HEK293 (cell line): ENCODE data around the gene NECAB2.

Source experiments
- KLF16 ChIP-seq: fragments of 450-650 bp; formaldehyde crosslinking; IDR thresholded peaks from 2 replicates; pipeline ENCODE4 v1.5.1; 2017; ENCODE audit warnings: missing biosample characterization, missing genetic modification characterization
- TCF7L2 ChIP-seq: IDR thresholded peaks from 2 replicates; pipeline ENCODE4 v1.6.1; 2011; ENCODE audit warnings: low read depth, mild to moderate bottlenecking, inconsistent platforms, low read length, moderate library complexity, borderline replicate concordance
- ZBTB48 ChIP-seq: fragments of 450-650 bp; formaldehyde crosslinking; IDR thresholded peaks from 2 replicates; pipeline ENCODE4 v1.5.1; 2016; ENCODE audit warnings: missing biosample characterization, missing genetic modification characterization
- ZNF350 ChIP-seq: fragments of 450-650 bp; formaldehyde crosslinking; IDR thresholded peaks from 2 replicates; pipeline ENCODE4 v1.5.0; 2017; ENCODE audit warnings: missing biosample characterization, mild to moderate bottlenecking, missing genetic modification characterization
- ZNF416 ChIP-seq: fragments of 450-650 bp; formaldehyde crosslinking; IDR thresholded peaks from 2 replicates; pipeline ENCODE4 v1.5.1; 2016; ENCODE audit warnings: missing biosample characterization, missing genetic modification characterization
- TF ChIP-seq, protein P1 (sequence below): fragments of 450-650 bp; formaldehyde crosslinking; IDR thresholded peaks from 2 replicates; pipeline ENCODE4 v1.5.1; 2016; ENCODE audit warnings: missing biosample characterization, missing genetic modification characterization
- TF ChIP-seq, protein P2 (sequence below): fragments of 450-650 bp; formaldehyde crosslinking; IDR thresholded peaks from 2 replicates; pipeline ENCODE4 v1.5.1; 2016; ENCODE audit warnings: missing biosample characterization, missing genetic modification characterization

DNA sequence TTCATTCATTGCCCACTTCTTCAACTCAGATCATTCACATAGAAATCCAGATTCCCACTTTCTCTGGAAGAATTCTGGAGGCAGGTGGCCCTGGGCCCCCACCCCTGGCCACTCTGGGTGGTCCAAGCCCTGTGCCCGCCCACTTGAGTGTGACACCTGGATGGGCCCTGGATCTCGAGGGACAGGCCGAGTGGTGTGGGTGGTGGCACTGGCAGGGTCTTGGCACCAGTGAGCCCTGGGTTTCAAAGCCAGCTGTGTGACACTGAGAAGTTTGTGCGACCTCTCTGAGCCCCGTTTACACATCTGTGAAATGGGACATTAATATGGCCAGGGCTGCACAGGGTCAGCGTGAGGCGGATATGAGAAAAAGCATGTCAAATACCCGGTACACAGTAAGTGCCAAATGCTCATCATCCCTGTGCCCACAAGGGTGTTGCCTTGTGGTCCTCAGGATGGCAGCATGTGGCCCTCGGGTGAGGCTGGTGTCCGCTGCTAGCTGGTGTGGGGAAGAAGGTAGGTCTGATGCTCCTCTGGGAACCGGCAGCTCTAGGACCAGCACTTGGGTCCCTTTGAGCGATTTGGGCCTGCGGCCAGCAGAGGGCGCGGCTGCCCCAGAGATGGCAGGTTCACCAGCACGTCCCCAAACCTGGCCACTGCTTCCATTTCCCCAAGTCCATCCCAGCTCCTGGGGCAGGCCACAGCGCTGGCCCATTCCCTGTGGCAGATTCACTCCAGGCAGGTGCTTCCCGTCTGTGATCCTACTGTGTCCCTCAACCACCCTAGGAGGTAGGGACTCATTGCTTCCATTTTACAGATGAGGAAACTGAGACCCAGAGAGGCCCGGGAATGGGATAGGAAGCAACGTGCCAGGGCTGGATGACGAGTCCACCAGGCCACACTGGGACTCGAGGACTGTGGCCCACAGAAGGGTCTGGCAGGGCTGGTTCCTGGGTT is 11.4 kb upstream of the NECAB2 start:
- no peak for TF ChIP-seq KLF16 (tag by site-specific recombination)
- no peak for TF ChIP-seq ZNF416
- no peak for TF ChIP-seq ZNF350
- TF ChIP-seq, protein P1, sequence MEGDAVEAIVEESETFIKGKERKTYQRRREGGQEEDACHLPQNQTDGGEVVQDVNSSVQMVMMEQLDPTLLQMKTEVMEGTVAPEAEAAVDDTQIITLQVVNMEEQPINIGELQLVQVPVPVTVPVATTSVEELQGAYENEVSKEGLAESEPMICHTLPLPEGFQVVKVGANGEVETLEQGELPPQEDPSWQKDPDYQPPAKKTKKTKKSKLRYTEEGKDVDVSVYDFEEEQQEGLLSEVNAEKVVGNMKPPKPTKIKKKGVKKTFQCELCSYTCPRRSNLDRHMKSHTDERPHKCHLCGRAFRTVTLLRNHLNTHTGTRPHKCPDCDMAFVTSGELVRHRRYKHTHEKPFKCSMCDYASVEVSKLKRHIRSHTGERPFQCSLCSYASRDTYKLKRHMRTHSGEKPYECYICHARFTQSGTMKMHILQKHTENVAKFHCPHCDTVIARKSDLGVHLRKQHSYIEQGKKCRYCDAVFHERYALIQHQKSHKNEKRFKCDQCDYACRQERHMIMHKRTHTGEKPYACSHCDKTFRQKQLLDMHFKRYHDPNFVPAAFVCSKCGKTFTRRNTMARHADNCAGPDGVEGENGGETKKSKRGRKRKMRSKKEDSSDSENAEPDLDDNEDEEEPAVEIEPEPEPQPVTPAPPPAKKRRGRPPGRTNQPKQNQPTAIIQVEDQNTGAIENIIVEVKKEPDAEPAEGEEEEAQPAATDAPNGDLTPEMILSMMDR = peak; percentile 93
- TF ChIP-seq TCF7L2 = no peak
- TF ChIP-seq, protein P2, sequence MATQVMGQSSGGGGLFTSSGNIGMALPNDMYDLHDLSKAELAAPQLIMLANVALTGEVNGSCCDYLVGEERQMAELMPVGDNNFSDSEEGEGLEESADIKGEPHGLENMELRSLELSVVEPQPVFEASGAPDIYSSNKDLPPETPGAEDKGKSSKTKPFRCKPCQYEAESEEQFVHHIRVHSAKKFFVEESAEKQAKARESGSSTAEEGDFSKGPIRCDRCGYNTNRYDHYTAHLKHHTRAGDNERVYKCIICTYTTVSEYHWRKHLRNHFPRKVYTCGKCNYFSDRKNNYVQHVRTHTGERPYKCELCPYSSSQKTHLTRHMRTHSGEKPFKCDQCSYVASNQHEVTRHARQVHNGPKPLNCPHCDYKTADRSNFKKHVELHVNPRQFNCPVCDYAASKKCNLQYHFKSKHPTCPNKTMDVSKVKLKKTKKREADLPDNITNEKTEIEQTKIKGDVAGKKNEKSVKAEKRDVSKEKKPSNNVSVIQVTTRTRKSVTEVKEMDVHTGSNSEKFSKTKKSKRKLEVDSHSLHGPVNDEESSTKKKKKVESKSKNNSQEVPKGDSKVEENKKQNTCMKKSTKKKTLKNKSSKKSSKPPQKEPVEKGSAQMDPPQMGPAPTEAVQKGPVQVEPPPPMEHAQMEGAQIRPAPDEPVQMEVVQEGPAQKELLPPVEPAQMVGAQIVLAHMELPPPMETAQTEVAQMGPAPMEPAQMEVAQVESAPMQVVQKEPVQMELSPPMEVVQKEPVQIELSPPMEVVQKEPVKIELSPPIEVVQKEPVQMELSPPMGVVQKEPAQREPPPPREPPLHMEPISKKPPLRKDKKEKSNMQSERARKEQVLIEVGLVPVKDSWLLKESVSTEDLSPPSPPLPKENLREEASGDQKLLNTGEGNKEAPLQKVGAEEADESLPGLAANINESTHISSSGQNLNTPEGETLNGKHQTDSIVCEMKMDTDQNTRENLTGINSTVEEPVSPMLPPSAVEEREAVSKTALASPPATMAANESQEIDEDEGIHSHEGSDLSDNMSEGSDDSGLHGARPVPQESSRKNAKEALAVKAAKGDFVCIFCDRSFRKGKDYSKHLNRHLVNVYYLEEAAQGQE (tag by site-specific recombination) = no peak
- TF ChIP-seq ZBTB48 (tag by site-specific recombination) = no peak
